ENCODE measurements around the gene IFNA7.
"Not testable (repeated sequence)": the region's sequence is repeated elsewhere in the genome, so short reads cannot be mapped to it uniquely, and the experiment has no call there.

Gene IFNA7

DNA sequence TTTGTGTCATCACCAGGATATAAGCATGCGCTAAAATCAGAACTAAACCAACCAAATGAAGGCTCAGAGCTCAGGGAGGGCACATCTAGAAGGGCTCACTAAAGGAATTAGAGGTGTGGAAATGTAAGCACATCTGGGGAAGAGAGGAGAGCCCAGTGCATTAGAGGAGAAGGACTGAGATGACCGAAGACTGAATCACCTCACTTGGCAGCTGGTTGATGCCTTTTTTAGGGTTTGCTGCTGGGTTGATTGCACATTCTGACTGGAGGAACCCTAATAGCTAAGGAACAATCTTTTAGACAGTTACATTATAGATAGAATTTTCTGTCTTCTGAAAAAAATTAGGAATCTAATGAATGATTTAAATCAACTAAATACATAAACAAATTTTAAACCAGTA, 27.3 kb downstream of the IFNA7 start:
- DNase-seq, result no peak

- DNase-seq, result no peak
Measured at GRCh38 chr9:21172156-21172555, 29.8 kb downstream of the IFNA7 start.

DNA sequence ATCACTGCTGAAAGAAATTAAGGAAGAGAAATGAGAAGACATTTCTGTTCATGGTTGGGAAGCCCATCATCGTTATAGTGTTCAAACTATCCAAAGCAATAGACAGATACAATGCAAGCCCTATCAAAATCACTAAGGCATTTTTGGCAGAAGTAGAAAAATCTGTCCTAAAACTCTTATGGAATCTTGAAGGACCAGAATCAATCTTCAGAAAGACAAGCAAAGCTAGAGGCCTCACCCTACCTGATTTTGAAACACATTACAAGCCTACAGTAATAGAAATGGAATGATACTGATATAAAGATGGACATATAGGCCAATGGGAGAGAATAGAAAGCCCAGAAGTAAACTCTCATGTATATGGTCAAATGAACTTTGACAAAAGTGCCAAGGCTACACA, 30.7 kb downstream of the IFNA7 start:
- no peak for DNase-seq

GRCh38 chr9:21166560-21166959, 35.4 kb downstream of the IFNA7 start, which contains the start of gene IFNA21:
Gene IFNA21 (minus strand): TSS chr9:21166660. CDS start chr9:21166612, 48 bp downstream.
- not testable (repeated sequence) for DNase-seq

GRCh38 chr9:21165516-21165915, 36.5 kb downstream of the IFNA7 start:
- DNase-seq, result no peak

DNA sequence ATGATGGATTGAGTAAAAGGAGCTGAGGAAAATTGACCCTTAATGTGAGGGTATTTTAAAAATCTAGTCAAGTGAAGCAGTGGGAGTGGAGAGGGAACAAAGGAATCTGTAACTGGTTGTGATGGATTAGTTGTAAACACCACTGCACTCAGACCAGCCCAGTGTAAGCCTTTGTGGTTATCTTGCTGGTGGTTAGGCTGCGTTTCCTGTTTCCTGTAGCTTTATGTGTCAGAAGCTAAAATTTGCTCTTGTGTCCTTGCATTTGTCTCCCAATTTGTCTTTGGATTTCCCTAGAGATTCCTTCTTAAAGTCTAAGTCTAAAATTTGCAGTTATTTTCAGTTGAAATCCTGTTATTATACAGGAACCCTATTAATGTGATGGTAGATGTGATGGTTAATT, 41.8 kb downstream of the IFNA7 start:
- DNase-seq, result no peak

- DNase-seq, result no peak
Measured at GRCh38 chr9:21155501-21155900, 46.5 kb downstream of the IFNA7 start.

GRCh38 chr9:21154018-21154608, 47.9 kb downstream of the IFNA7 start:
- peak; percentile 11 to 36 for DNase-seq

- no peak for DNase-seq
Measured at GRCh38 chr9:21153336-21154017, 48.5 kb downstream of the IFNA7 start.
